Endothelial cell of umbilical vein (primary cell): Measurements from ENCODE around the gene PPM1N.

ENCODE experiments used
- FOS ChIP-seq: IDR thresholded peaks from 2 replicates; pipeline ENCODE4 v1.6.1; 2011; ENCODE audit warnings: mild to moderate bottlenecking, low read length, moderate library complexity, borderline replicate concordance; ENCODE audit not compliant: insufficient read depth
- POLR2A ChIP-seq: IDR thresholded peaks from 2 replicates; pipeline ENCODE4 v1.6.1; 2012; ENCODE audit warnings: low read depth, mild to moderate bottlenecking, control low read depth, low read length

GRCh38 chr19:45478454-45479238, 19.6 kb upstream of the PPM1N start:
- no peak for TF ChIP-seq POLR2A
- peak; percentile 56 for TF ChIP-seq FOS
